HG03432 (cell line): ENCODE measurements around the gene PP2D1.
"Not testable (repeated sequence)": the region's sequence is repeated elsewhere in the genome, so short reads cannot be mapped to it uniquely, and the experiment has no call there.

Experiments
- ATAC-seq: cut with Tn5 transposase; IDR thresholded peaks from one replicate; pipeline ENCODE4 v1.9.1; 2021; ENCODE audit warnings: mild to moderate bottlenecking, moderate library complexity; ENCODE audit not compliant: unreplicated experiment

PP2D1 gene

GRCh38 chr3:19972054-19972453, 40.0 kb downstream of the PP2D1 start:
- ATAC-seq = no peak

- no peak for ATAC-seq
These were observed 41.7 kb downstream of the PP2D1 start for GRCh38 chr3:19970327-19970726.

GRCh38 chr3:19967812-19968211, 44.3 kb downstream of the PP2D1 start:
- ATAC-seq = no peak

- no peak for ATAC-seq
These were observed 44.9 kb downstream of the PP2D1 start for GRCh38 chr3:19967208-19967607.

GRCh38 chr3:19961960-19962359, 50.1 kb downstream of the PP2D1 start:
- ATAC-seq = no peak

GRCh38 chr3:19960696-19961095, 51.4 kb downstream of the PP2D1 start:
- no peak for ATAC-seq

GRCh38 chr3:19959505-19959904, 52.6 kb downstream of the PP2D1 start:
- no peak for ATAC-seq

- not testable (repeated sequence) for ATAC-seq
These were observed 54.7 kb downstream of the PP2D1 start for GRCh38 chr3:19957354-19957753.

GRCh38 chr3:19954676-19955075, 57.4 kb downstream of the PP2D1 start:
- ATAC-seq = no peak

- ATAC-seq = no peak
These were observed 61.7 kb downstream of the PP2D1 start for GRCh38 chr3:19950316-19950715.

GRCh38 chr3:19948226-19948591, 63.9 kb downstream of the PP2D1 start:
- ATAC-seq = no peak

GRCh38 chr3:19947549-19948225, 64.4 kb downstream of the PP2D1 start:
- ATAC-seq = peak; percentile 20

GRCh38 chr3:19946832-19947548, 65.1 kb downstream of the PP2D1 start, which contains the start of gene RAB5A:
TSS of gene RAB5A (plus strand) at chr3:19947097. CDS start at chr3:19950899, 3,802 bp downstream.
- ATAC-seq = peak; percentile 97

GRCh38 chr3:19945969-19946831, 65.9 kb downstream of the PP2D1 start:
- ATAC-seq = peak; percentile 19

GRCh38 chr3:19945534-19945933, 66.5 kb downstream of the PP2D1 start:
- no peak for ATAC-seq

GRCh38 chr3:19940643-19941042, 71.4 kb downstream of the PP2D1 start:
- no peak for ATAC-seq

- ATAC-seq = no peak
These were observed 73.8 kb downstream of the PP2D1 start for GRCh38 chr3:19938295-19938627.

- no peak for ATAC-seq
These were observed 74.4 kb downstream of the PP2D1 start for GRCh38 chr3:19937459-19938294.
